ENCODE data around the gene BCL10.

The BCL10 gene

DNA sequence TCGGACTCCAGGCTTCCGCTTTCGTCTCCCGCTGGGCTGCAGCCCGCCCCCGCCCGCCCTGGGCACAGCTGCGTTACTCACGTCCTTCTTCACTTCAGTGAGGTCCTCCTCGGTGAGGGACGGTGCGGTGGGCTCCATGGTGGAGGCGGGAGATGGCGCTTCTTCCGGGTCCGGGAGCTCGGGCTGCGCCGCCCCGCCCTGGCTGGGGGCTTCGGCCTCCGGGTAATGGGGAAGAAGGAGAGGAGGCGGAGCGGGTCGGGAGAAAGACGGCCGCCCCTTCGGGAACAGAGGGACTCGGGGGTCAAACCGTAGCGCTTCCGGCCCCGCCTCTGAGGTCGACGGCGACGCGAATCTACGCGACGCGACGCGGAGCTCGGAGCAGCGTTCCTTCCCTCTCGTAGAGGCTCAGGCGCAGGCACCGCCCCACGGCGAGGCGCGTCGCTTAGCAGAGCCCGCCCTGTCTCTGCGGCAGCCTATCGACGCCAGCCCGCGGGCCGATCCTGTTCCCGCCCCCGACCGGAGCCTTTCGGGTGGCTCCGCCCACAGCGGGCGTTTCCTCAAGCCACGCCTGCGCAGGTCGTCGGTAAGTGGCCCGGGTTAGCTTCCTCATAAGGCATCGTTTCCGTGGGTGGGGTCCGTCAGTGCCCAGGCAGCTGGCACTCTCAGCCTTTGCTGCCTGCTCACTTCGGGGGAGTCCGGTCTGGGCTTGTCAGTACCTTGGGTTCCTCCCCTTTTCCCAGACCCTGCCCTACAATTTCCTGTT is at the start of gene BCL10:
BCL10 (minus strand) TSS at position 418 of the 763 bp plus-strand sequence; CDS start at position 138, 280 bp downstream.
- peak; percentile 95 for FAIRE-seq

DNA sequence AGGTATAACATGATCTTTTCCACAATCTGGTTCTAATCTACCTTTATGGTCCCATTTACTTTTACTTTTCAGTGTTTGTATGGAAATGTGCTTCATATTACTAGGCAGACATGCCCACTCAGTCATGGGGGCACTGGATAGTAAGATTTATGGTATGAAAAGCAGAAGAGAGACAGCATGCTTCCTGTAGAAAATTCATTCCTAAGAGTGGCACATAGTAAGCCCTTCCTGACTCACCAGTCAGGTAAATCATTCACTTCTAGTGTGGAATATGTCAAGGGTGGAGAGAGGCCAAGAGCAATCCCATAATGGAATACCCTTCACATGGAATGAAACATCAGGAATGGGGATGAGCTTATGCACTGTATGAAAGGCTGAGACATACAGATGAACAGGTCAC is 49.5 kb upstream of the BCL10 start:
- no peak for FAIRE-seq

- no peak for FAIRE-seq
Observed at GRCh38 chr1:85323770-85324169, 47.3 kb upstream of the BCL10 start.

- FAIRE-seq: no peak
Observed at GRCh38 chr1:85322655-85323054, 46.2 kb upstream of the BCL10 start.

- no peak for FAIRE-seq
Observed at GRCh38 chr1:85321237-85321964, 45.0 kb upstream of the BCL10 start.

DNA sequence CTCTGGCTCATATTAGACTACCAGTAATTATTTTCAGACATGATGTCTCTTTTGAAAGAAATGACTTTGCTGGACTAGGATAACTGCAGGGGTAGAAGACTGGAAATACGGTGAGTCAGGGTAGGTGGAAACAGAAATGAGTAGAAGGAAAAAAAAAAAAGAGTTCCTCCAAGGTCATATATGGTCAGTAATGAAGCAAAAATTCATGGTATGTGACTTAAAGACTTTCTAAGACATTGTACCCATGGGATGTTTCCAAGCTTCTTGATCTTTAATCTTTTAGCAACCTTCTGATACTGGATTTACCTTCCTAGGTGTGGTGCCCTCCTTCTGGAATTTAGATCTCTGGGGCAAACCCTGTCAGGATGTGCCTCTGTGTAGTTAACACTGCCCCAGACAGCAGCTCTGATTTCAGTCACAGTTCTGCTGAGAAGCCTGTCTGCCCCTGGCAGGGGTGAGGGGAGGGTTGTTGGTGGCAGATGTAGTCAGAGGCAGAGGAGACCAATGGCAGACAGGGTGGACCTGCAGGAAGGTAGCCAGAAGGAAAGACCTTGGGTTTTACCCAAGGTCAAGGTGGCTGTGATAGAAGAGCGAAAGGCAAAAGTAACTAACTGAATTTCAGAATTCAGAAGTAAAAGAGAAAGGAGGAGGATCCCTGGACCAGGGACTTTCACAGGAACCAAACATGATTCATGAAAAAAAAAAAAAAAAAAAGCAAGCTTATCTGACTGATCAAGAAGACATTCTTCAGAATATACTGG is 44.1 kb upstream of the BCL10 start:
- FAIRE-seq: no peak

- no peak for FAIRE-seq
Observed at GRCh38 chr1:85319931-85320330, 43.5 kb upstream of the BCL10 start.

GRCh38 chr1:85319491-85319890 is 43.1 kb upstream of the BCL10 start:
- FAIRE-seq: no peak

GRCh38 chr1:85318217-85318616 is 41.8 kb upstream of the BCL10 start:
- FAIRE-seq: no peak

DNA sequence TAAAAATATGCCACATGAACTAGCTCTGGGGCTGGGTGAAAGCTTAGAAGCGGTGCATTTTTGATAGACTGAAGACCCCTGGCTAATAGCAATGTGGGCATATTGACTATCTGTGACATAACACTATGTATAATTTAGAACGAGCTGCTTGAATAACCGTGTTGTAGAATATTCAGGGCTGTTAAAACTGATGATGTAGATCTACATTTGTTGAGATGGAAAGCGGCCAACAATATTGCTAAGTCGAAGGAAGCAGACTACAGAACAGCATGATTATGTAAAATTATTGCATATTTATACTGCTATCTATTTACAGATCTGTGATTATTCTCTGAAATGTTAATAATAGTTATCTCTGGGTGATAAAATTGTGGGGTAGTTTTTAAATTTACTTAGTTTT is 41.1 kb upstream of the BCL10 start:
- FAIRE-seq: no peak

DNA sequence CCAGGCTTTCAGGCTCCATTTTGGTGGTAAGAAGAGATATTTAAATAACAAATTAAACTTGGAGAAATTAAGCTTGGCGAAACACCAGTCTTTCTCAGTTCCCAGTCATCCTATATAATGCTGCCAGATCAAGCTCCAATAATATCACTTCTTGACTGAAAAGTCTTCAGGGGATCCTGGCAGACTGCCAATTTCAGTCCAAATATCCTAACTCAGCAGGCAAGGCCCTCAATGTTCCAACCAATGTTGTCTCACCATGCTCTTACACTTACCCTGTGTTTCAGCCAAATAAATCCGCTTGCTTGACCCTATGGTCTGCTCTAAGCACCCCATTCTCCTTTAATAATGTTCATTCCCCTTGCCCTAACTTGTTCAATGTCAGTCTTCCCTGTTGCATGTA is 39.9 kb upstream of the BCL10 start:
- no peak for FAIRE-seq

- no peak for FAIRE-seq
Observed at GRCh38 chr1:85315789-85316188, 39.4 kb upstream of the BCL10 start.

DNA sequence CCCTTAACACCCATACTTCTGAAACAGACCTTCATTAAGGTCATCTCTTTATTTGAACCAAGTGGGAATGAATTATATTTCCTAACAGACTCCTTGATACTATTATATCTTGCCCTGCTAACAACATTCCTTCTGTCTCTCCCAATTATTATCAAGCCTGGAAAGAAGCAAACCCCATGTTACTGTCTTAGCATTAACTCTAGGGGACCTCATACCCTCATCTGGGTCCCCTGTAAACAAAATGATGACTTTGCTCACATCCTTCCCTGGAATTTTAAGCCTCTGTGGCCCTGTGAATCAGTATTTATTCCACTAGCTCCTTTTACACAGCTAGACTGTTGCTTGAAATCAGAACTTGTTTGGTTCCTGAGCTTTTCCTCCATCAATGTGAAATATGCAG is 38.3 kb upstream of the BCL10 start:
- no peak for FAIRE-seq

GRCh38 chr1:85313888-85314696 is 37.7 kb upstream of the BCL10 start:
- FAIRE-seq: no peak

GRCh38 chr1:85311818-85312217 is 35.4 kb upstream of the BCL10 start:
- FAIRE-seq: no peak

DNA sequence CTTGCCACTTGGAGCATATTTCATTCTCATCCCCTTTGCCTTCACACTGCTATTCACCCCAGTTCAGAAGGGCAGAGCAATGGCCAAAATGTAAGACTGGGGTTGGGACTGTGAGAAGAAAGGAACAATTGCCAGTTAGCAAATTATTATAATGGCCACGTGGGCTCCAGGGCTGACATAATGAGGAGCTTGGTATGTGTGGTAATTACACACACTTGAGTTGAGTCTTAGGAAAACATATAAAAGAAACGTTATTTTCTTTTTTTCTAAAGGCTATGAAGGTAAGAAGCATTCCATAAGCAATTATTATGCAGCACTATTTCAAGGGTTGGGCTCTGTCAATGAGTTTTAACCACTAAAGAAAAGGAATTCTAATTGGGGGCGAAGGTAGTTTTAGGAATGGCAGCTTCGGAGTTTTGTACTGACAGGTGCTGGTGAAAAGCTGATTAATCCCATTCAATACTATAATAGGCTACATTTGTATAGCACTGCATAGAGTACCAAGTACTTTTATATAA is 32.5 kb upstream of the BCL10 start:
- no peak for FAIRE-seq

DNA sequence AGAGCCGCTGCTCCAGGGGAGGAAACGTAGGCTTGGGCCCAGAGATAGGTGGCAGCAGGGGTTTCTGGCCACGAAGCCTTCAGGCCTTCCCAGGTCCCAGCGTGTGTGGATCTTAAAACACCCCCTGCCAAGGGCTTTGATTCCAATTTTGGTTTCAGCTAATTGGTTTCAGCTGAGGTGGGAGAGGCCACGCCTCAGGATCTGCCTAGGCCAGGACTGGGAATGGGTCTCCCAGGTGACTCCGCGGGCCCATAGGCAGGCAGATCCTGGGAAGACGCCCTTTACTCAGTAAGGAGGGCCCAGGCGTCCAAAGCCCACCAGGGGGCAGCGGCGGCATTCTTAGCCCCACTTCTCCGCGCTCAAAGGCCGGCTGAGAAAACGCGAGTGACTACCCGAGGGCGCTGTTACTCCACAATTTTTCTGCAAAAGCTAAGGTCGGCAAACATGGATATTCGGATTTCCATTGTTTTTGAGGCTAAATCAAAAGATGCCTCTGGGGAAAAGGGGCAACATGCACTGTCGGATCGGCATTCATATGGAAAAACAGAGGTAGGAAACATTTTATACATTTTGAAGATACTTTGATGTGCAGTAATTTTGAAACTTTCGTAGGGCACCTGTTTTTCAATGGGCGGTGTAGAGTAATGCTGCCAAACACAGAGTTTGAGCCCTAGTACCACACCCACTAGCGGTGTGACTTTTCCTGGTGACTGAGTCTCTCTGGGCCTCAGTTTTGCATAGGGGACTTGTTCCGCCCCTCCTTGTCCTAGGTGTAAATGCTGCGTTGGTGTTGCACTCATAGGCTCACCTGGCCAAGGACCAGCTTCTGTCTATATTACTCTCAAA is 31.8 kb upstream of the BCL10 start:
- FAIRE-seq: no peak

- FAIRE-seq: no peak
Observed at GRCh38 chr1:85306236-85306635, 29.8 kb upstream of the BCL10 start.

GRCh38 chr1:85303440-85304162 is 27.2 kb upstream of the BCL10 start:
- no peak for FAIRE-seq

GRCh38 chr1:85300140-85300539 is 23.7 kb upstream of the BCL10 start:
- FAIRE-seq: no peak
